Measurements from ENCODE around the gene CPM. TPM values are rescaled to one million over a fixed set of nuclear protein-coding genes. Genes with fewer than 3 reads are reported as not detected.

CPM gene
- total RNA-seq, 2 donors from 2014 or later: 10.4 to 55.9 TPM

- ATAC-seq (no peak), DNase-seq (ENCODE audit: low spot score in 2 of 2) (no peak)
- Mint-ChIP-seq H3K36me3 (peaks cover 0 to 31% of the 10 kb centered on the region in 2 donors), H3K9me3 (no peaks in the 10 kb centered on the region), H3K27ac (no peak overlapping the region)
Measured at GRCh38 chr12:68896881-68897540, 36.0 kb downstream of the CPM start.

- H3K36me3 Mint-ChIP-seq: peaks cover 6 to 29% of the 10 kb centered on the region in 2 donors
- ATAC-seq: no peak
- no peak overlapping the region for H3K27ac Mint-ChIP-seq
- DNase-seq (ENCODE audit: low spot score in 2 of 2): no peak
- H3K9me3 Mint-ChIP-seq: no peaks in the 10 kb centered on the region
Measured at GRCh38 chr12:68894276-68894855, 38.6 kb downstream of the CPM start.

GRCh38 chr12:68893741-68894140, 39.2 kb downstream of the CPM start:
- peaks cover 6 to 28% of the 10 kb centered on the region in 2 donors for H3K36me3 Mint-ChIP-seq
- DNase-seq (ENCODE audit: low spot score in 2 of 2) (no peak), ATAC-seq (no peak)
- H3K27ac Mint-ChIP-seq: no peak overlapping the region
- no peaks in the 10 kb centered on the region for H3K9me3 Mint-ChIP-seq

- H3K9me3 Mint-ChIP-seq: no peaks in the 10 kb centered on the region
- H3K36me3 Mint-ChIP-seq: peaks cover 6 to 28% of the 10 kb centered on the region in 2 donors
- H3K27ac Mint-ChIP-seq: no peak overlapping the region
- DNase-seq (ENCODE audit: low spot score in 2 of 2) (no peak), ATAC-seq (no peak)
Measured at GRCh38 chr12:68893201-68893600, 39.8 kb downstream of the CPM start.

- H3K36me3 Mint-ChIP-seq: peaks cover 6 to 17% of the 10 kb centered on the region in 2 donors
- H3K9me3 Mint-ChIP-seq: no peaks in the 10 kb centered on the region
- H3K27ac Mint-ChIP-seq: no peak overlapping the region
- ATAC-seq (no peak), DNase-seq (ENCODE audit: low spot score in 2 of 2) (no peak)
Measured at GRCh38 chr12:68891141-68891540, 41.8 kb downstream of the CPM start.

GRCh38 chr12:68890701-68891113, 42.3 kb downstream of the CPM start:
- H3K9me3 Mint-ChIP-seq: no peaks in the 10 kb centered on the region
- no peak for DNase-seq (ENCODE audit: low spot score in 2 of 2)
- peaks cover 6 to 17% of the 10 kb centered on the region in 2 donors for H3K36me3 Mint-ChIP-seq
- no peak for ATAC-seq
- no peak overlapping the region for H3K27ac Mint-ChIP-seq

- peak; percentile 67 to 82 for ATAC-seq
- no peaks in the 10 kb centered on the region for H3K9me3 Mint-ChIP-seq
- H3K36me3 Mint-ChIP-seq: peaks cover 6 to 26% of the 10 kb centered on the region in 2 donors
- no peak for DNase-seq (ENCODE audit: low spot score in 2 of 2)
- H3K27ac Mint-ChIP-seq: no peak overlapping the region
Measured at GRCh38 chr12:68888243-68888642, 44.7 kb downstream of the CPM start.

- ATAC-seq: no peak
- peaks cover 6 to 32% of the 10 kb centered on the region in 2 donors for H3K36me3 Mint-ChIP-seq
- DNase-seq (ENCODE audit: low spot score in 2 of 2): no peak
- no peak overlapping the region for H3K27ac Mint-ChIP-seq
- H3K9me3 Mint-ChIP-seq: no peaks in the 10 kb centered on the region
Measured at GRCh38 chr12:68887641-68888040, 45.3 kb downstream of the CPM start.

- Mint-ChIP-seq H3K36me3 (peaks cover 6 to 34% of the 10 kb centered on the region in 2 donors), H3K27ac (no peak overlapping the region), H3K9me3 (no peaks in the 10 kb centered on the region)
- no peak for ATAC-seq
- no peak for DNase-seq (ENCODE audit: low spot score in 2 of 2)
Measured at GRCh38 chr12:68886636-68887572, 46.1 kb downstream of the CPM start.

- no peak for ATAC-seq
- no peak for DNase-seq (ENCODE audit: low spot score in 2 of 2)
- no peak overlapping the region for H3K27ac Mint-ChIP-seq
- peaks cover 0 to 39% of the 10 kb centered on the region in 2 donors for H3K36me3 Mint-ChIP-seq
- H3K9me3 Mint-ChIP-seq: no peaks in the 10 kb centered on the region
Measured at GRCh38 chr12:68885381-68885780, 47.6 kb downstream of the CPM start.

- no peak for ATAC-seq
- no peak for DNase-seq (ENCODE audit: low spot score in 2 of 2)
- H3K36me3 Mint-ChIP-seq: peaks cover 0 to 39% of the 10 kb centered on the region in 2 donors
- no peak overlapping the region for H3K27ac Mint-ChIP-seq
- no peaks in the 10 kb centered on the region for H3K9me3 Mint-ChIP-seq
Measured at GRCh38 chr12:68884251-68884650, 48.7 kb downstream of the CPM start.

GRCh38 chr12:68883151-68883550, 49.8 kb downstream of the CPM start:
- DNase-seq (ENCODE audit: low spot score in 2 of 2) (no peak), ATAC-seq (no peak)
- no peaks in the 10 kb centered on the region for H3K9me3 Mint-ChIP-seq
- peaks cover 0 to 47% of the 10 kb centered on the region in 2 donors for H3K36me3 Mint-ChIP-seq
- H3K27ac Mint-ChIP-seq: no peak overlapping the region

GRCh38 chr12:68882251-68882964, 50.6 kb downstream of the CPM start:
- Mint-ChIP-seq H3K27ac (no peak overlapping the region), H3K9me3 (no peaks in the 10 kb centered on the region), H3K36me3 (peaks cover 0 to 47% of the 10 kb centered on the region in 2 donors)
- DNase-seq (ENCODE audit: low spot score in 2 of 2): no peak
- no peak for ATAC-seq

GRCh38 chr12:68880660-68881325, 52.2 kb downstream of the CPM start:
- no peak overlapping the region for H3K27ac Mint-ChIP-seq
- peaks cover 0 to 45% of the 10 kb centered on the region in 2 donors for H3K36me3 Mint-ChIP-seq
- no peak for DNase-seq (ENCODE audit: low spot score in 2 of 2)
- ATAC-seq: no peak
- no peaks in the 10 kb centered on the region for H3K9me3 Mint-ChIP-seq

- ATAC-seq (no peak), DNase-seq (ENCODE audit: low spot score in 2 of 2) (no peak)
- H3K27ac Mint-ChIP-seq: no peak overlapping the region
- peaks cover 0 to 35% of the 10 kb centered on the region in 2 donors for H3K36me3 Mint-ChIP-seq
- H3K9me3 Mint-ChIP-seq: no peaks in the 10 kb centered on the region
Measured at GRCh38 chr12:68878846-68879245, 54.1 kb downstream of the CPM start.

GRCh38 chr12:68878283-68878682, 54.7 kb downstream of the CPM start:
- Mint-ChIP-seq H3K36me3 (peaks cover 0 to 35% of the 10 kb centered on the region in 2 donors), H3K9me3 (no peaks in the 10 kb centered on the region), H3K27ac (no peak overlapping the region)
- ATAC-seq (no peak), DNase-seq (ENCODE audit: low spot score in 2 of 2) (no peak)

All from activated naive CD4-positive, alpha-beta T cell treated with anti-CD3 and anti-CD28 coated beads, Interleukin-2, amount 50 U/mL, for 72 hours (primary cell).